CD14-positive monocyte (primary cell): ENCODE measurements around the gene FAM114A2. TPM values are rescaled to one million over a fixed set of nuclear protein-coding genes. Genes with fewer than 3 reads are reported as not detected.

Experiments used
- DNase-seq, 3 donors: peaks; one replicate each; pipeline ENCODE4 v3.0.0-alpha.2; 2011 to 2022
- H2AFZ ChIP-seq: 2 replicates; pipeline ENCODE4 v1.6.0; 2012; ENCODE audit warnings: mild to moderate bottlenecking, low read depth, low read length, inconsistent platforms; ENCODE audit not compliant: insufficient read depth, poor library complexity, severe bottlenecking
- H3K27ac ChIP-seq, 2 donors: 1 replicate in 1 of 2; 2 replicates in 1 of 2; pipeline ENCODE4 v1.5.1; 2012 to 2013; ENCODE audit warnings: low read length in 2 of 2, control low read depth in 1 of 2, inconsistent platforms in 1 of 2, low read depth in 1 of 2, mild to moderate bottlenecking in 1 of 2
- H3K27me3 ChIP-seq, 2 donors: one replicate each; pipeline versions ENCODE4 v1.6.0 to v1.6.1; 2011 to 2013; ENCODE audit warnings: low read length in 2 of 2; ENCODE audit not compliant: control insufficient read depth in 2 of 2, insufficient read depth in 2 of 2
- H3K36me3 ChIP-seq, 2 donors: replicated peaks in 1 of 2; 1 replicate in 1 of 2; 2 replicates in 1 of 2; pipeline versions ENCODE4 v1.5.1 to v1.6.1; 2012 to 2013; ENCODE audit warnings: low read length in 2 of 2, control low read depth in 1 of 2, inconsistent platforms in 1 of 2, mild to moderate bottlenecking in 1 of 2; ENCODE audit not compliant: insufficient read depth in 2 of 2, control insufficient read depth in 1 of 2
- H3K4me1 ChIP-seq, 2 donors: 1 replicate in 1 of 2; 2 replicates in 1 of 2; pipeline versions ENCODE4 v1.5.1 to v1.6.1; 2012 to 2013; ENCODE audit warnings: low read length in 2 of 2, control low read depth in 1 of 2, inconsistent platforms in 1 of 2, mild to moderate bottlenecking in 1 of 2, moderate library complexity in 1 of 2; ENCODE audit not compliant: insufficient read depth in 2 of 2, control insufficient read depth in 1 of 2
- H3K4me2 ChIP-seq: replicated peaks from 2 replicates; pipeline ENCODE3; 2012; ENCODE audit warnings: low read length, moderate library complexity, mild to moderate bottlenecking; ENCODE audit not compliant: poor library complexity, severe bottlenecking; ENCODE audit errors: extremely low read depth
- H3K4me3 ChIP-seq, 3 experiments: fragments of 200-600 bp in 1 of 3; sonication (generic) in 1 of 3; replicated peaks in 1 of 3; 1 replicate in 2 of 3; 2 replicates in 1 of 3; pipeline ENCODE4 v1.5.1; 2011 to 2013; ENCODE audit warnings: low read length in 3 of 3, mild to moderate bottlenecking in 3 of 3, control low read depth in 2 of 3, low read depth in 2 of 3, inconsistent platforms in 1 of 3, moderate library complexity in 1 of 3
- H3K79me2 ChIP-seq: 2 replicates; pipeline ENCODE4 v1.6.0; 2012; ENCODE audit warnings: mild to moderate bottlenecking, control low read depth, inconsistent platforms, low read length, moderate library complexity; ENCODE audit not compliant: insufficient read depth
- H3K9ac ChIP-seq: 2 replicates; pipeline ENCODE4 v1.6.0; 2017; ENCODE audit warnings: low read length, mild to moderate bottlenecking; ENCODE audit not compliant: insufficient read depth, poor library complexity, severe bottlenecking
- H3K9me3 ChIP-seq, 2 donors: replicated peaks in 1 of 2; 1 replicate in 1 of 2; 2 replicates in 1 of 2; pipeline versions ENCODE4 v1.5.1 to v1.6.1; 2012 to 2013; ENCODE audit warnings: low read length in 2 of 2, control low read depth in 1 of 2; ENCODE audit not compliant: control insufficient read depth in 1 of 2, insufficient read depth in 1 of 2
- H4K20me1 ChIP-seq: 2 replicates; pipeline ENCODE4 v1.6.0; 2012; ENCODE audit warnings: mild to moderate bottlenecking, low read length, control low read depth, moderate library complexity; ENCODE audit not compliant: insufficient read depth
- H3K27ac Mint-ChIP-seq, 7 donors: one replicate each; pipeline ENCODE4 v1.8.0; 2020; ENCODE audit warnings: mild to moderate bottlenecking in 7 of 7, mixed read lengths in 7 of 7, moderate library complexity in 6 of 7, inconsistent platforms in 2 of 7
- H3K27me3 Mint-ChIP-seq, 3 donors: one replicate each; pipeline ENCODE4 v1.8.0; 2021 to 2022; ENCODE audit warnings: low read depth in 3 of 3, mild to moderate bottlenecking in 3 of 3, mixed read lengths in 3 of 3, moderate library complexity in 3 of 3, inconsistent platforms in 1 of 3
- H3K36me3 Mint-ChIP-seq, 2 donors: one replicate each; pipeline ENCODE4 v1.8.0; 2020; ENCODE audit warnings: mixed read lengths in 2 of 2, inconsistent platforms in 1 of 2, mild to moderate bottlenecking in 1 of 2
- H3K4me1 Mint-ChIP-seq: one replicate; pipeline ENCODE4 v1.8.0; 2020; ENCODE audit warnings: mild to moderate bottlenecking, mixed read lengths
- H3K4me3 Mint-ChIP-seq, 2 donors: one replicate each; pipeline ENCODE4 v1.8.0; 2020; ENCODE audit warnings: mild to moderate bottlenecking in 2 of 2, mixed read lengths in 2 of 2, moderate library complexity in 1 of 2
- H3K9me3 Mint-ChIP-seq, 7 donors: one replicate each; pipeline ENCODE4 v1.8.0; 2020 to 2022; ENCODE audit warnings: mixed read lengths in 7 of 7, mild to moderate bottlenecking in 6 of 7, moderate library complexity in 6 of 7, inconsistent platforms in 2 of 7
- WGBS: methylation state at CpG from one replicate; pipeline ENCODE4 v1.1.5; 2013; ENCODE audit warnings: missing lambda C conversion rate; ENCODE audit not compliant: insufficient coverage; 5-methylcytosine and 5-hydroxymethylcytosine counted together
- intact Hi-C, 2 donors: fragments of 100-400 bp; cut with micrococcal nuclease; formaldehyde crosslinking; loops; one replicate each; pipeline versions ENCODE4 v1.15.0 to v1.15.1; 2023
- polyA plus RNA-seq, 3 donors: library from polyadenylated mRNA; depleted of rRNA in 1 of 3; unstranded in 2 of 3; stranded (reverse) in 1 of 3; fragments of 300-500 nt in 2 of 3; fragments of >200 nt in 1 of 3; fragmentation: Illumina TruSeq in 2 of 3; gene quantifications; 1 replicate in 2 of 3; 2 replicates in 1 of 3; pipeline ENCODE4 v1.2.3, GENCODE V29; 2012 to 2021
- TF ChIP-seq, protein P1 (sequence below): fragments of 200-600 bp; IDR thresholded peaks from one replicate; pipeline ENCODE4 v1.8.0; 2022; ENCODE audit warnings: antibody characterized with exemption, mild to moderate bottlenecking

Gene FAM114A2
- polyA plus RNA-seq, 3 donors = 6.7 to 18.4 (median 15.6) TPM

DNA sequence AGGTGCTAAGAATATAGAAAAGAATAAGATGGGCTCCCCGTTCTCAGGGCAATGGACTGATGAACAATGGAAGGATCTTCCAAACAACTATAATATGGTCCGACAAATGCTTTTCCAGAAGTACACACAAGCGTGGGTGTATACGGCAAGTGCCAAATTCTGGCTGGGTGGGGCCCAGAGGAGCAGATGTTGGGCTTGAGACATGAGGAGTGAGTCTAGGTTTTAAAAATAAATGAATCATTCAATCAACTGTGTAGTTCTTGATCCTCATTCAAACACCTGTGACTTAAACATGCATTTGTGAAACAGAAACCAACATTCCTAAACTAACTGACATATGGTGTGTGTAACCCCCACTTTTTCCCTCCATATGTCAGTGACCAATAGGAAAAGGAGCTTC, 47.9 kb upstream of the FAM114A2 start:
- H3K27me3 ChIP-seq = peaks cover 0 to 4% of the 10 kb centered on the region in 2 donors
- no peak overlapping the region for H3K27ac ChIP-seq
- no peaks in the 10 kb centered on the region for H3K79me2 ChIP-seq
- no peak overlapping the region for H3K27ac Mint-ChIP-seq
- no peaks in the 10 kb centered on the region for H3K36me3 ChIP-seq
- H3K4me1 Mint-ChIP-seq = no peaks in the 10 kb centered on the region
- no peaks in the 10 kb centered on the region for H4K20me1 ChIP-seq
- H2AFZ ChIP-seq = no peak overlapping the region
- H3K27me3 Mint-ChIP-seq = peaks cover 6 to 8% (median 6%) of the 10 kb centered on the region in 3 donors
- WGBS = no CpG with 5 or more reads among the region's 4 CpGs
- no peaks in the 10 kb centered on the region for H3K36me3 Mint-ChIP-seq
- H3K4me3 ChIP-seq = no peak overlapping the region
- H3K9me3 Mint-ChIP-seq = peaks cover 0 to 1% (median 0%) of the 10 kb centered on the region in 7 donors
- H3K9ac ChIP-seq = no peak overlapping the region
- intact Hi-C loops = no loop called here
- H3K4me2 ChIP-seq = no peak overlapping the region
- DNase-seq = no peak
- H3K9me3 ChIP-seq = no peaks in the 10 kb centered on the region
- no peaks in the 10 kb centered on the region for H3K4me1 ChIP-seq
- H3K4me3 Mint-ChIP-seq = no peak overlapping the region
- TF ChIP-seq, protein P1, sequence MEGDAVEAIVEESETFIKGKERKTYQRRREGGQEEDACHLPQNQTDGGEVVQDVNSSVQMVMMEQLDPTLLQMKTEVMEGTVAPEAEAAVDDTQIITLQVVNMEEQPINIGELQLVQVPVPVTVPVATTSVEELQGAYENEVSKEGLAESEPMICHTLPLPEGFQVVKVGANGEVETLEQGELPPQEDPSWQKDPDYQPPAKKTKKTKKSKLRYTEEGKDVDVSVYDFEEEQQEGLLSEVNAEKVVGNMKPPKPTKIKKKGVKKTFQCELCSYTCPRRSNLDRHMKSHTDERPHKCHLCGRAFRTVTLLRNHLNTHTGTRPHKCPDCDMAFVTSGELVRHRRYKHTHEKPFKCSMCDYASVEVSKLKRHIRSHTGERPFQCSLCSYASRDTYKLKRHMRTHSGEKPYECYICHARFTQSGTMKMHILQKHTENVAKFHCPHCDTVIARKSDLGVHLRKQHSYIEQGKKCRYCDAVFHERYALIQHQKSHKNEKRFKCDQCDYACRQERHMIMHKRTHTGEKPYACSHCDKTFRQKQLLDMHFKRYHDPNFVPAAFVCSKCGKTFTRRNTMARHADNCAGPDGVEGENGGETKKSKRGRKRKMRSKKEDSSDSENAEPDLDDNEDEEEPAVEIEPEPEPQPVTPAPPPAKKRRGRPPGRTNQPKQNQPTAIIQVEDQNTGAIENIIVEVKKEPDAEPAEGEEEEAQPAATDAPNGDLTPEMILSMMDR = no peak

DNA sequence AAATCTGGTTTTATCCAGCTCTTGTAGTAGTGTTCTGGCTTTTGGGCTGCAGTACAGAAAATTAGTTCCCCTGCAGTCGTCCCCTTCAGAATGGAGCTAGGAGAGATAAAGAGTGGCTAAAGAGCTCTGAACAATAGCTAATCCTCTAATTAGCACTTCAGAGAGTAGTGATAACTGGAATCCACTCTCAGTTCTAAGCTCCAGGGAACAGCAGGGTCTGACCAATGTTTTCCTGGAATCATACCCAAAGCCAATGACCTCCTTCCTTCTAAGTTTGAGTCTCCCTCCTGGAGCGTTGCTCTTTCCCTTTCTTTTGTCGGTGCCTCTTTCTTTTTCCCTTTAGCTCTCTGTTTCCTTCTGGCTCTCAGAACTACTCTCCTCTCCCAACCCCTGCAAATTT, 47.4 kb upstream of the FAM114A2 start:
- Histone ChIP-seq H3K4me2 (no peak overlapping the region), H3K4me1 (no peaks in the 10 kb centered on the region), H3K27ac (no peak overlapping the region), H3K36me3 (no peaks in the 10 kb centered on the region), H3K9ac (no peak overlapping the region), H3K4me3 (no peak overlapping the region), H4K20me1 (no peaks in the 10 kb centered on the region), H2AFZ (no peak overlapping the region), H3K79me2 (no peaks in the 10 kb centered on the region), H3K9me3 (no peaks in the 10 kb centered on the region), H3K27me3 (peaks cover 0 to 4% of the 10 kb centered on the region in 2 donors)
- Mint-ChIP-seq H3K36me3 (no peaks in the 10 kb centered on the region), H3K27me3 (peaks cover 4 to 6% (median 5%) of the 10 kb centered on the region in 3 donors), H3K27ac (no peak overlapping the region), H3K9me3 (peaks cover 0 to 1% (median 0%) of the 10 kb centered on the region in 7 donors), H3K4me1 (no peaks in the 10 kb centered on the region), H3K4me3 (no peak overlapping the region)
- intact Hi-C loops = no loop called here
- TF ChIP-seq, protein P1 = no peak
- no peak for DNase-seq
- WGBS = no CpG with 5 or more reads among the region's 3 CpGs
